SHP77 (cell line): ENCODE data around the gene ADM2.

Experiments used
- DNase-seq, 2 experiments: peaks; one replicate each; lab custom pipeline; 2025; lab: John Stamatoyannopoulos, UW

Gene ADM2

GRCh38 chr22:50485221-50486131, 4.1 kb downstream of the ADM2 start:
- DNase-seq = peak in 1 of 2 experiments; percentile 49

DNA sequence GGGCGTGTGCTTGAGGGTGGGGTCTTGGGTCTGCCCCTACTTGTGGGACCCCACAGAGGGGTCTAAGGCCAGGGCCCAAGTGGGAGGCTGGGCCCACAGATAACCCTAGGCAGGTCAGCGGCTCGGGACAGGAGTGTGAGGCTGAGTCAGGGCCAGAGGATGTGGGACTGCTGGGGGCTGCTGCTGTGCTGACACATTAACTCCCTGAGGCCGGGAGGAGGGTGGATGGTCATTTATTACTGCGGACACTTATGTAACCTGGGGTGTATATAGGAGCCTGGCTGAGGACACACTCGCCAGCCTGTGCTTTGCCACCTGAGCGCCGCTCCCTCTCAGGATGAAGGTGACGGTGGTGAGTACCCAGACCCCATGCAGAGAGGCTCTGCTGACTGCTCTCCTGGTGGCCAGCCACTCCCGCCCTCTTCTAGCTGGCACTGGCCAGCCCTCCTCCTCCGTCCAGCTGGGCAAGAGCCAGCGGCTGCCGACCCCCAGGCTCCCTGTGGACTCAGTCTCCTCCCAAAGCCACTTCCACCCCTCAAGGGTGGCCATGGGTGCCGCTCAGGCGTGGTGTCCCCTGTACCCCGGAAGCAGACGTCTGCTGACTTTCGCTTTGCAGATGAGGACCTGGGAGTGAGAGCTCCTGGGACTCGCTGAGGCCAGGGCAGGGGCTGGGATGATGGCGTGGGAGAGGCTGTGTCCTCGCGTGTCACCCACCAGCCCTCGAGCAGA, 5.4 kb downstream of the ADM2 start, which contains the start of gene MIOX:
TSS of gene MIOX (plus strand) at position 299 of the 729 bp plus-strand sequence. CDS start at position 338, 39 bp downstream.
- no peak for DNase-seq

GRCh38 chr22:50487290-50488005, 6.1 kb downstream of the ADM2 start:
- no peak for DNase-seq

GRCh38 chr22:50488006-50488677, 6.8 kb downstream of the ADM2 start:
- DNase-seq = no peak

GRCh38 chr22:50488886-50489285, 7.5 kb downstream of the ADM2 start:
- no peak for DNase-seq

GRCh38 chr22:50489363-50490243, 8.3 kb downstream of the ADM2 start:
- DNase-seq = no peak

- DNase-seq = no peak
Measured at GRCh38 chr22:50490531-50491308, 9.4 kb downstream of the ADM2 start.

GRCh38 chr22:50497093-50497492, 15.8 kb downstream of the ADM2 start:
- DNase-seq = no peak

DNA sequence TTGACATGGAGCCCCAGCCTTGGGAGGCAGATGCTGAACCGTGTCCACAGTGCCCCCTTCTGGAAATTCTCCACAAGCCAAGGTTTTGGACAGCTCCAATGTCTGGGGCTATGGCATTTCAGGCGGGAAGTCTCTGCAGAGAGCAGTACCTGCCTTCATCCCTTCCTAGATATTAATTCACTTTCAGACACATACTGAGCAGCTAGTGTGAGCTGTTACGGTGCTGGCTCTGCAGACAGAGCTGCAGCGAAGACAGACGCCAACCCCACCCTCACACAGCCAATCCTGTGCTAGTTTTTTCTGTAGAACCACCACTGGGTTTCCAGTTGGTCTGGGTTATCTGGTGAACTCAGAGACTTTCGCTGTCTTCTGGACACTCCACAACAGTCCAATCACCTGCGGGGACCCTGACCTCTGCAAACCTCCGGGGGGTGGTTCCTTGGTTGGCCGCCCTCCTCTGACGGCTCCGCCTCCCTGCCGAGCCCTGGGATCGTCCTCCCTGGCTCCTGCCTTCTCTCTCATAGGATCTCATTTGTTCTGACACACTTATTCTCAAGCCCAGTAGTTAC, 17.1 kb downstream of the ADM2 start:
- DNase-seq = peak; percentile 82 to 90

DNA sequence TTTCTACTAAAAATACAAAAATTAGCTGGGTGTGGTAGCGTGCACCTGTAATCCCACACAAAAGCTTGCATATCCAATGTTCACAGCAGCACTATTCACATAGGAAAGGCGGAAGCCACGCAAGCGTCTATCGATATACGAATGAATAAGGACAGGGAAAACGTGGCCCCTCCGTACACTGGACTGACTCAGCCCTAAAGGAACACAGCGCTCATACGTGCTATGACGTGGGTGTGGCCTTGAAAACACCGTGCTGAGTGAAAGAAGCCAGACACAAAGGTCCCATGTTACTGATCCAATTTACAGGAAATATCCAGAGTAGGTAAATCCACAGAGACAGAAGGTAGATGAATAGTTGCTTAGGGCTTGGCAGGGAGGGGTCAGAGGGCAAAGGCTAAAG, 19.1 kb downstream of the ADM2 start:
- DNase-seq = no peak

DNA sequence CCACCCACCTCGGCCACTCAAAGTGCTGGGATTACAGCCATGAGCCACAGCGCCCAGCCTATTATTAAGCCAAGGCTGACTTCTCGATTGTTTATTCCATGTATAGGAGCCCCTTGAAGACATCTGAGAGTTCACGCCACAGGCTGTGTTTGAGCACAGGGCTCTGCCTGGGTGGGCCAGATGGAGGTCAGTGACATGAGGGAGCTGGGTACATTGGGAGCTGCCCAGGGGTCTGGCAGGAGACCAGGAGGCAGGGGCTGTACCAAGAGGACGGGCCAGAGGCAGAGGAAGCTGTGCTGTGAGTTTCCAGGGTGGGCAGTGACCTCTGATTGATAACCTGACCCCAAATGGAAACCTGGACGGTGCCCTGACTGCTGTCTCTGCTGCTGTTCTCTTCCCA, 20.8 kb downstream of the ADM2 start:
- DNase-seq = no peak

GRCh38 chr22:50502628-50503474, 21.5 kb downstream of the ADM2 start:
- no peak for DNase-seq

DNA sequence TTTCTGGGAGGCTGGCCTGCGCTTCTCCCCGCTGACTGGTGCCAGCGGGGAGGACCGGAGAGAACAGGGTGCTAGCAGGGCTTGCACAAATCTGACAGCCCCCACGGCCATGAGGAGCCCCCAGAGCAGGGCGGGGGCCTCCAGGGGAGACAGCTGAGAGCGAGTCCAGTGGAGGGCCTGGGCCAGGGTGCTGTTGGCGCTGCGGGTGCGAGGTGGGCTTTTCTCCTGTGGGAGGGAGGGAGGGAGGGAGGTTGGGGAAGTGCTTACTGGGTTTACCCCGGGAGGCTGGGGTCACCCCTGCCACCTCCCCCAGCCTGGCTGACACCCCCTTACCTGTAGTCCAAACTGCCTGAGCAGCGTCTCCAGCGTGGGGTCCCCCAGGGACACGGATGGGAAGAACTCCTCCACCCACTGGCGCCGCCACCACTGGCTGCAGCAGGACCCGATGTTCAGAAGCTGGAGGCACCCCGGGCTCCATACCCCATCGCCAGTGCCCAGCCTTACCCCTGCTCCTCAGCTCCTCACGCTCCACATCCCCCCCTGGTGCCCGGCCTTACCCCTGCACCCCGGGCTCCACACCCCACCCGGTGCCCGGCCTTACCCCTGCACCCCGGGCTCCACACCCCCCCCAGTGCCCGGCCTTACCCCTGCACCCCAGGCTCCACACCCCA, 22.3 kb downstream of the ADM2 start:
- DNase-seq = no peak

- DNase-seq = no peak
Measured at GRCh38 chr22:50504369-50505211, 23.2 kb downstream of the ADM2 start.

DNA sequence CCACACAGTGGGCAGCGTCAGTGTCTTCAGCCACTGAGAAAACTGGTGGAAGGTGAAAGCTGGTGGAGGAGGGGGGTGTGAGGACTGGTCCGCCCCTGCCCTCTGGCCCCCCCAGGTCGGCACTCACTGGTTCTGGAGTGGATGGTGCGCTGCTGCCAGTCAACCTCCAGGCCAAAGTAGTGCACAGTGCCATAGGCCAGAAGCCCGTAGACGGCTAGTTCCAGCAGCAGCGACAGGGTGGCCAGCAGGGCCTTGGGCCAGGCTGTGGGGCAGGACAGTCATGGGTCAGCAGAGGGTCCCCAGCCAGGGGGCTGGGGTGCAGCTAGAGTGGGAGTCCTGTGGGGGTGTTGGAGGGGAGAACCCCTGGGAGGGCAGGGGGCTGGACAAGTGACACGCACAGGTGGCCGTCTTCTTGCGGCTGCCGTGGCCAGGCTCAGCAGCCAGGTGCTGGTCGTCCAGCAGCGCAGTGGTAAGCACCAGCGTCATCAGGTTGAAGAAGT, 24.0 kb downstream of the ADM2 start:
- DNase-seq = no peak

DNA sequence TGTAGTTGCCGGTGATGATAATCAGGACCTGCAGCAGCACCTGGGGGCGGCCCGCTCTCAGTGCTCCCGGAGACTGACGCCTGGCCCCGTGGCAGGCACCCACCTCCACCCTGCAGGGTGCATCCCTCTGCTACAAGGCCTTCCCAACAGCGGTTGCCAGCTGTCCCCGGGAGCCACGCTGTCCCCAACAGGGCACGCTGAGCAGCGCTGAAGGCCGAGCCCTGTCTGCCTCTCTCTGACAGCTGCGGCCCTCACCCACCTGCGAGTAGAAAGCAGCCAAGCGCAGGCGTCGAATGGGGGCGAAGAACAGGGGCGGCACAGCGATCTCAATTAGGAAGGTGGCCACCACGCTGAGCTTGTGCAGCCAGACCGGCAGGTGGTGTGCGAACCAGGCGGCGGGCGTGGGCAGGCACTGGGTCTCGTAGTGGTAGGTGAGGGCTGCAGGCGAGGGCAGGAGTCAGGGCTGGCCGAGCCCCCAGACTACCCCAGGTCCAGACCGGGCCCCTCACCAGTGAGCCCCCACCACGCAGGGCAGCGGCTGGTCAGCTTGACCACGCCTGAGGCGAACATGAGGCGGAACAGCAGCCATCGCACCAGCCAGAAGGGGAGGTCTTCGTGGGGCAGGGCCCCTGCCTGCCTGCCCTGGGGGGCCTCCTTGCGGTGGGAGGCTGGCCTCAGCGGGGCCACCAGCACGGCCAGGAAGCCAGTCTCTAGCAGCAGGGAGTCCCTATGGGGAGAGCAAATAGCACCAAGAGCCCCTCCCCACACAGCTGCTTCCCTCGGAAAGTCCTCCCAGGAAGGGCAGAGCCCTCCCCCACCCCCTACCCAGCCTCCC, 24.6 kb downstream of the ADM2 start:
- no peak for DNase-seq
